ENCODE measurements around the gene HLA-DQB2. TPM values are rescaled to one million over a fixed set of nuclear protein-coding genes. Genes with fewer than 3 reads are reported as not detected.

Gene HLA-DQB2
- total RNA-seq, 1 experiment from 2014 or later = 0.42 TPM

DNA sequence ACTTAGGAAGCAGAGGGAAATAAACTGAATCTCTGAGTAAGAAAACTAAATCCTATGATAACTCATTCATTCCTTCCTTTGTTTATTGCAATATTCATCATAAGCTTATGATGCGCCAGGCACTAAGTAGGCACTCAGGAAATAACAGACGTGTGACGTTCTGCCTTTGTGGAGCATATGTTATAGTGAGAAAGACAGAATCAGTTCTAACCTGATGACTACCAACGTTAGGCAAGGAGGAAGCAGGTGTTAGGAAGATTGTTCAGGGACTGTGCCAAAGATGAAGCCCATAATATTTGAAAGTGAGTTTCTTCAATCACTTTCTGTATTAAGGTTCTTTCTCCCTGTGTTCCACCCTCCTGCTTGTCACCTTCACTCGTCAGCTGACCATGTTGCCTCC, 18.6 kb downstream of the HLA-DQB2 start:
- Mint-ChIP-seq H3K9me3 (no peaks in the 10 kb centered on the region), H3K27ac (no peak overlapping the region), H3K36me3 (no peaks in the 10 kb centered on the region), H3K4me3 (no peak overlapping the region), H3K27me3 (ENCODE audit: low read depth) (no peaks in the 10 kb centered on the region; the same call in 1 of the 2 replicates), H3K4me1 (peaks cover 10% of the 10 kb centered on the region)
- ATAC-seq (no peak), DNase-seq (ENCODE audit: low spot score) (no peak)
- TF ChIP-seq SP1 (CRISPR knock-in tag; conservative IDR thresholded peaks at IDR 0.05) = no peak
- TF ChIP-seq, protein P1, sequence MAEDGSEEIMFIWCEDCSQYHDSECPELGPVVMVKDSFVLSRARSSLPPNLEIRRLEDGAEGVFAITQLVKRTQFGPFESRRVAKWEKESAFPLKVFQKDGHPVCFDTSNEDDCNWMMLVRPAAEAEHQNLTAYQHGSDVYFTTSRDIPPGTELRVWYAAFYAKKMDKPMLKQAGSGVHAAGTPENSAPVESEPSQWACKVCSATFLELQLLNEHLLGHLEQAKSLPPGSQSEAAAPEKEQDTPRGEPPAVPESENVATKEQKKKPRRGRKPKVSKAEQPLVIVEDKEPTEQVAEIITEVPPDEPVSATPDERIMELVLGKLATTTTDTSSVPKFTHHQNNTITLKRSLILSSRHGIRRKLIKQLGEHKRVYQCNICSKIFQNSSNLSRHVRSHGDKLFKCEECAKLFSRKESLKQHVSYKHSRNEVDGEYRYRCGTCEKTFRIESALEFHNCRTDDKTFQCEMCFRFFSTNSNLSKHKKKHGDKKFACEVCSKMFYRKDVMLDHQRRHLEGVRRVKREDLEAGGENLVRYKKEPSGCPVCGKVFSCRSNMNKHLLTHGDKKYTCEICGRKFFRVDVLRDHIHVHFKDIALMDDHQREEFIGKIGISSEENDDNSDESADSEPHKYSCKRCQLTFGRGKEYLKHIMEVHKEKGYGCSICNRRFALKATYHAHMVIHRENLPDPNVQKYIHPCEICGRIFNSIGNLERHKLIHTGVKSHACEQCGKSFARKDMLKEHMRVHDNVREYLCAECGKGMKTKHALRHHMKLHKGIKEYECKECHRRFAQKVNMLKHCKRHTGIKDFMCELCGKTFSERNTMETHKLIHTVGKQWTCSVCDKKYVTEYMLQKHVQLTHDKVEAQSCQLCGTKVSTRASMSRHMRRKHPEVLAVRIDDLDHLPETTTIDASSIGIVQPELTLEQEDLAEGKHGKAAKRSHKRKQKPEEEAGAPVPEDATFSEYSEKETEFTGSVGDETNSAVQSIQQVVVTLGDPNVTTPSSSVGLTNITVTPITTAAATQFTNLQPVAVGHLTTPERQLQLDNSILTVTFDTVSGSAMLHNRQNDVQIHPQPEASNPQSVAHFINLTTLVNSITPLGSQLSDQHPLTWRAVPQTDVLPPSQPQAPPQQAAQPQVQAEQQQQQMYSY (CRISPR knock-in tag; IDR thresholded peaks at IDR 0.05) = no peak
- TF ChIP-seq, protein P2, sequence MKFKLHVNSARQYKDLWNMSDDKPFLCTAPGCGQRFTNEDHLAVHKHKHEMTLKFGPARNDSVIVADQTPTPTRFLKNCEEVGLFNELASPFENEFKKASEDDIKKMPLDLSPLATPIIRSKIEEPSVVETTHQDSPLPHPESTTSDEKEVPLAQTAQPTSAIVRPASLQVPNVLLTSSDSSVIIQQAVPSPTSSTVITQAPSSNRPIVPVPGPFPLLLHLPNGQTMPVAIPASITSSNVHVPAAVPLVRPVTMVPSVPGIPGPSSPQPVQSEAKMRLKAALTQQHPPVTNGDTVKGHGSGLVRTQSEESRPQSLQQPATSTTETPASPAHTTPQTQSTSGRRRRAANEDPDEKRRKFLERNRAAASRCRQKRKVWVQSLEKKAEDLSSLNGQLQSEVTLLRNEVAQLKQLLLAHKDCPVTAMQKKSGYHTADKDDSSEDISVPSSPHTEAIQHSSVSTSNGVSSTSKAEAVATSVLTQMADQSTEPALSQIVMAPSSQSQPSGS (CRISPR knock-in tag; IDR thresholded peaks at IDR 0.05; ENCODE audit: borderline replicate concordance, low read depth) = no peak
- no peak for TF ChIP-seq SMAD3 (CRISPR knock-in tag; IDR thresholded peaks at IDR 0.05; ENCODE audit: borderline replicate concordance)
- TF ChIP-seq, protein P3, sequence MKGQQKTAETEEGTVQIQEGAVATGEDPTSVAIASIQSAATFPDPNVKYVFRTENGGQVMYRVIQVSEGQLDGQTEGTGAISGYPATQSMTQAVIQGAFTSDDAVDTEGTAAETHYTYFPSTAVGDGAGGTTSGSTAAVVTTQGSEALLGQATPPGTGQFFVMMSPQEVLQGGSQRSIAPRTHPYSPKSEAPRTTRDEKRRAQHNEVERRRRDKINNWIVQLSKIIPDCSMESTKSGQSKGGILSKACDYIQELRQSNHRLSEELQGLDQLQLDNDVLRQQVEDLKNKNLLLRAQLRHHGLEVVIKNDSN (CRISPR knock-in tag; IDR thresholded peaks at IDR 0.05) = no peak
- no peak for TF ChIP-seq ZNF232 (CRISPR knock-in tag; IDR thresholded peaks at IDR 0.05)
- TF ChIP-seq ESRRA (CRISPR knock-in tag; IDR thresholded peaks at IDR 0.05; ENCODE audit: borderline replicate concordance) = no peak
- TF ChIP-seq, protein P4, sequence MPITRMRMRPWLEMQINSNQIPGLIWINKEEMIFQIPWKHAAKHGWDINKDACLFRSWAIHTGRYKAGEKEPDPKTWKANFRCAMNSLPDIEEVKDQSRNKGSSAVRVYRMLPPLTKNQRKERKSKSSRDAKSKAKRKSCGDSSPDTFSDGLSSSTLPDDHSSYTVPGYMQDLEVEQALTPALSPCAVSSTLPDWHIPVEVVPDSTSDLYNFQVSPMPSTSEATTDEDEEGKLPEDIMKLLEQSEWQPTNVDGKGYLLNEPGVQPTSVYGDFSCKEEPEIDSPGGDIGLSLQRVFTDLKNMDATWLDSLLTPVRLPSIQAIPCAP (CRISPR knock-in tag; IDR thresholded peaks at IDR 0.05) = no peak
- TF ChIP-seq ETV6 (CRISPR knock-in tag; IDR thresholded peaks at IDR 0.05) = no peak
- TF ChIP-seq, protein P5, sequence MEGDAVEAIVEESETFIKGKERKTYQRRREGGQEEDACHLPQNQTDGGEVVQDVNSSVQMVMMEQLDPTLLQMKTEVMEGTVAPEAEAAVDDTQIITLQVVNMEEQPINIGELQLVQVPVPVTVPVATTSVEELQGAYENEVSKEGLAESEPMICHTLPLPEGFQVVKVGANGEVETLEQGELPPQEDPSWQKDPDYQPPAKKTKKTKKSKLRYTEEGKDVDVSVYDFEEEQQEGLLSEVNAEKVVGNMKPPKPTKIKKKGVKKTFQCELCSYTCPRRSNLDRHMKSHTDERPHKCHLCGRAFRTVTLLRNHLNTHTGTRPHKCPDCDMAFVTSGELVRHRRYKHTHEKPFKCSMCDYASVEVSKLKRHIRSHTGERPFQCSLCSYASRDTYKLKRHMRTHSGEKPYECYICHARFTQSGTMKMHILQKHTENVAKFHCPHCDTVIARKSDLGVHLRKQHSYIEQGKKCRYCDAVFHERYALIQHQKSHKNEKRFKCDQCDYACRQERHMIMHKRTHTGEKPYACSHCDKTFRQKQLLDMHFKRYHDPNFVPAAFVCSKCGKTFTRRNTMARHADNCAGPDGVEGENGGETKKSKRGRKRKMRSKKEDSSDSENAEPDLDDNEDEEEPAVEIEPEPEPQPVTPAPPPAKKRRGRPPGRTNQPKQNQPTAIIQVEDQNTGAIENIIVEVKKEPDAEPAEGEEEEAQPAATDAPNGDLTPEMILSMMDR (IDR thresholded peaks at IDR 0.05) = no peak
- TF ChIP-seq, protein P6, sequence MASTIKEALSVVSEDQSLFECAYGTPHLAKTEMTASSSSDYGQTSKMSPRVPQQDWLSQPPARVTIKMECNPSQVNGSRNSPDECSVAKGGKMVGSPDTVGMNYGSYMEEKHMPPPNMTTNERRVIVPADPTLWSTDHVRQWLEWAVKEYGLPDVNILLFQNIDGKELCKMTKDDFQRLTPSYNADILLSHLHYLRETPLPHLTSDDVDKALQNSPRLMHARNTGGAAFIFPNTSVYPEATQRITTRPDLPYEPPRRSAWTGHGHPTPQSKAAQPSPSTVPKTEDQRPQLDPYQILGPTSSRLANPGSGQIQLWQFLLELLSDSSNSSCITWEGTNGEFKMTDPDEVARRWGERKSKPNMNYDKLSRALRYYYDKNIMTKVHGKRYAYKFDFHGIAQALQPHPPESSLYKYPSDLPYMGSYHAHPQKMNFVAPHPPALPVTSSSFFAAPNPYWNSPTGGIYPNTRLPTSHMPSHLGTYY (CRISPR knock-in tag; IDR thresholded peaks at IDR 0.05) = no peak
- no peak for TF ChIP-seq NR1H2 (CRISPR knock-in tag; IDR thresholded peaks at IDR 0.05)
- TF ChIP-seq, protein P7, sequence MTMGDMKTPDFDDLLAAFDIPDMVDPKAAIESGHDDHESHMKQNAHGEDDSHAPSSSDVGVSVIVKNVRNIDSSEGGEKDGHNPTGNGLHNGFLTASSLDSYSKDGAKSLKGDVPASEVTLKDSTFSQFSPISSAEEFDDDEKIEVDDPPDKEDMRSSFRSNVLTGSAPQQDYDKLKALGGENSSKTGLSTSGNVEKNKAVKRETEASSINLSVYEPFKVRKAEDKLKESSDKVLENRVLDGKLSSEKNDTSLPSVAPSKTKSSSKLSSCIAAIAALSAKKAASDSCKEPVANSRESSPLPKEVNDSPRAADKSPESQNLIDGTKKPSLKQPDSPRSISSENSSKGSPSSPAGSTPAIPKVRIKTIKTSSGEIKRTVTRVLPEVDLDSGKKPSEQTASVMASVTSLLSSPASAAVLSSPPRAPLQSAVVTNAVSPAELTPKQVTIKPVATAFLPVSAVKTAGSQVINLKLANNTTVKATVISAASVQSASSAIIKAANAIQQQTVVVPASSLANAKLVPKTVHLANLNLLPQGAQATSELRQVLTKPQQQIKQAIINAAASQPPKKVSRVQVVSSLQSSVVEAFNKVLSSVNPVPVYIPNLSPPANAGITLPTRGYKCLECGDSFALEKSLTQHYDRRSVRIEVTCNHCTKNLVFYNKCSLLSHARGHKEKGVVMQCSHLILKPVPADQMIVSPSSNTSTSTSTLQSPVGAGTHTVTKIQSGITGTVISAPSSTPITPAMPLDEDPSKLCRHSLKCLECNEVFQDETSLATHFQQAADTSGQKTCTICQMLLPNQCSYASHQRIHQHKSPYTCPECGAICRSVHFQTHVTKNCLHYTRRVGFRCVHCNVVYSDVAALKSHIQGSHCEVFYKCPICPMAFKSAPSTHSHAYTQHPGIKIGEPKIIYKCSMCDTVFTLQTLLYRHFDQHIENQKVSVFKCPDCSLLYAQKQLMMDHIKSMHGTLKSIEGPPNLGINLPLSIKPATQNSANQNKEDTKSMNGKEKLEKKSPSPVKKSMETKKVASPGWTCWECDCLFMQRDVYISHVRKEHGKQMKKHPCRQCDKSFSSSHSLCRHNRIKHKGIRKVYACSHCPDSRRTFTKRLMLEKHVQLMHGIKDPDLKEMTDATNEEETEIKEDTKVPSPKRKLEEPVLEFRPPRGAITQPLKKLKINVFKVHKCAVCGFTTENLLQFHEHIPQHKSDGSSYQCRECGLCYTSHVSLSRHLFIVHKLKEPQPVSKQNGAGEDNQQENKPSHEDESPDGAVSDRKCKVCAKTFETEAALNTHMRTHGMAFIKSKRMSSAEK (CRISPR knock-in tag; IDR thresholded peaks at IDR 0.05; ENCODE audit: borderline replicate concordance) = no peak
- no peak for TF ChIP-seq KAT7 (CRISPR knock-in tag; IDR thresholded peaks at IDR 0.05; ENCODE audit: borderline replicate concordance)
- TF ChIP-seq, protein P8, sequence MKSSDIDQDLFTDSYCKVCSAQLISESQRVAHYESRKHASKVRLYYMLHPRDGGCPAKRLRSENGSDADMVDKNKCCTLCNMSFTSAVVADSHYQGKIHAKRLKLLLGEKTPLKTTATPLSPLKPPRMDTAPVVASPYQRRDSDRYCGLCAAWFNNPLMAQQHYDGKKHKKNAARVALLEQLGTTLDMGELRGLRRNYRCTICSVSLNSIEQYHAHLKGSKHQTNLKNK (CRISPR knock-in tag; IDR thresholded peaks at IDR 0.05) = no peak
- no peak for TF ChIP-seq ZNF263 (CRISPR knock-in tag; IDR thresholded peaks at IDR 0.05; ENCODE audit: low read depth)
- TF ChIP-seq TP53 (CRISPR knock-in tag; IDR thresholded peaks at IDR 0.05) = no peak
- TF ChIP-seq ZNF416 (CRISPR knock-in tag; IDR thresholded peaks at IDR 0.05) = no peak
- ChIA-PET POLR2A (no interaction called here), CTCF (no interaction called here)
